IMR-90 (cell line): ENCODE data around the gene SLC5A1. TPM values are rescaled to one million over a fixed set of nuclear protein-coding genes. Genes with fewer than 3 reads are reported as not detected.

Experiments
- ATAC-seq: fragments of 200-7000 bp; cut with Tn5 transposase; 2 replicates; pipeline ENCODE4 v1.9.1; 2020; ENCODE audit warnings: low read depth, mild to moderate bottlenecking, moderate library complexity
- BruUV-seq: library from RNA; stranded (reverse); fragments of 400-500 nt; replicated peaks from 2 replicates; lab custom pipeline; 2021; lab: Mats Ljungman, UMichigan
- CTCF ChIA-PET: fragments of 300-600 bp; formaldehyde crosslinking; extraction: SDS; loops from one replicate; lab custom pipeline; 2021; ENCODE audit warnings: antibody characterized with exemption; lab: Yijun Ruan, JAX
- POLR2A ChIA-PET: fragments of 300-600 bp; sonication (Branson Sonifier 250); formaldehyde crosslinking; loops from one replicate; lab custom pipeline; 2022; ENCODE audit warnings: antibody characterized with exemption; ENCODE audit not compliant: unreplicated experiment; lab: Charles Lee
- DNase-seq: peaks from one replicate; pipeline ENCODE4 v3.0.0; 2013
- H2AFZ ChIP-seq: replicated peaks from 2 replicates; pipeline ENCODE3; 2013; ENCODE audit warnings: low read length, mild to moderate bottlenecking; ENCODE audit not compliant: poor library complexity
- H2AK5ac ChIP-seq: 2 replicates; pipeline ENCODE4 v1.6.1; 2013; ENCODE audit warnings: low read depth, low read length, inconsistent platforms
- H2AK9ac ChIP-seq: replicated peaks from 2 replicates; pipeline ENCODE3; 2013; ENCODE audit warnings: mild to moderate bottlenecking, low read depth, low read length, moderate library complexity; ENCODE audit not compliant: poor library complexity
- H2BK120ac ChIP-seq: 2 replicates; pipeline ENCODE4 v1.6.1; 2013; ENCODE audit warnings: low read depth, low read length, inconsistent platforms
- H2BK15ac ChIP-seq: 3 replicates; pipeline ENCODE4 v1.6.1; 2013; ENCODE audit warnings: low read depth, low read length, inconsistent platforms
- H2BK20ac ChIP-seq: 2 replicates; pipeline ENCODE4 v1.6.1; 2013; ENCODE audit warnings: low read depth, mild to moderate bottlenecking, inconsistent platforms, low read length, moderate library complexity
- H2BK5ac ChIP-seq: 2 replicates; pipeline ENCODE4 v1.6.1; 2013; ENCODE audit warnings: mild to moderate bottlenecking, low read depth, low read length, inconsistent platforms; ENCODE audit not compliant: poor library complexity, severe bottlenecking
- H3K14ac ChIP-seq: replicated peaks from 2 replicates; pipeline ENCODE4 v1.6.1; 2013; ENCODE audit warnings: low read depth, low read length, inconsistent platforms
- H3K18ac ChIP-seq: 2 replicates; pipeline ENCODE4 v1.6.1; 2013; ENCODE audit warnings: low read depth, low read length, control low read depth
- H3K23ac ChIP-seq: 2 replicates; pipeline ENCODE4 v1.6.1; 2013; ENCODE audit warnings: low read depth, low read length, inconsistent platforms
- H3K27ac ChIP-seq: 2 replicates; pipeline ENCODE4 v1.5.1; 2013; ENCODE audit warnings: mild to moderate bottlenecking, control low read depth, low read length; ENCODE audit not compliant: insufficient read depth
- H3K27me3 ChIP-seq: 2 replicates; pipeline ENCODE4 v1.6.1; 2013; ENCODE audit warnings: low read length; ENCODE audit not compliant: control insufficient read depth, insufficient read depth
- H3K36me3 ChIP-seq: 2 replicates; pipeline ENCODE4 v1.6.1; 2013; ENCODE audit warnings: low read length, mixed read lengths; ENCODE audit not compliant: control insufficient read depth, insufficient read depth
- H3K4ac ChIP-seq: 2 replicates; pipeline ENCODE4 v1.6.1; 2013; ENCODE audit warnings: low read depth, low read length, inconsistent platforms
- H3K4me1 ChIP-seq: 2 replicates; pipeline ENCODE4 v1.6.1; 2013; ENCODE audit warnings: low read length, mixed read lengths; ENCODE audit not compliant: control insufficient read depth, insufficient read depth
- H3K4me2 ChIP-seq: 2 replicates; pipeline ENCODE4 v1.6.1; 2013; ENCODE audit warnings: low read depth, mild to moderate bottlenecking, control low read depth, low read length, moderate library complexity
- H3K4me3 ChIP-seq: 2 replicates; pipeline ENCODE4 v1.5.1; 2013; ENCODE audit warnings: low read depth, mild to moderate bottlenecking, control low read depth, low read length, moderate library complexity; ENCODE audit not compliant: insufficient read depth
- H3K56ac ChIP-seq: 2 replicates; pipeline ENCODE4 v1.6.1; 2013; ENCODE audit warnings: low read length, inconsistent platforms; ENCODE audit not compliant: insufficient read depth; ENCODE audit errors: extremely low read depth
- H3K79me1 ChIP-seq, 2 experiments: 2 replicates each; pipeline ENCODE4 v1.6.1; 2013; ENCODE audit warnings: low read length in 2 of 2, inconsistent platforms in 1 of 2, low read depth in 1 of 2
- H3K9ac ChIP-seq: 2 replicates; pipeline ENCODE4 v1.6.1; 2013; ENCODE audit warnings: low read depth, low read length, control low read depth
- H3K9me1 ChIP-seq: 2 replicates; pipeline ENCODE4 v1.6.1; 2013; ENCODE audit warnings: low read length, inconsistent platforms; ENCODE audit not compliant: insufficient read depth
- H3K9me3 ChIP-seq: 2 replicates; pipeline ENCODE4 v1.6.1; 2013; ENCODE audit warnings: low read length; ENCODE audit not compliant: control insufficient read depth, insufficient read depth
- H4K20me1 ChIP-seq: 2 replicates; pipeline ENCODE4 v1.6.1; 2013; ENCODE audit warnings: low read length, inconsistent platforms; ENCODE audit not compliant: insufficient read depth
- H4K5ac ChIP-seq: 2 replicates; pipeline ENCODE4 v1.6.1; 2013; ENCODE audit warnings: mild to moderate bottlenecking, low read depth, low read length, control low read depth
- H4K8ac ChIP-seq, 2 experiments: 2 replicates each; pipeline ENCODE4 v1.6.1; 2013; ENCODE audit warnings: low read depth in 2 of 2, low read length in 2 of 2, control low read depth in 1 of 2, inconsistent platforms in 1 of 2
- H4K91ac ChIP-seq: 2 replicates; pipeline ENCODE4 v1.6.1; 2013; ENCODE audit warnings: low read depth, low read length, inconsistent platforms; ENCODE audit not compliant: insufficient read depth
- BHLHE40 ChIP-seq: fragments of 150-350 bp; IDR thresholded peaks from 2 replicates; pipeline ENCODE4 v1.6.1; 2016; ENCODE audit warnings: mild to moderate bottlenecking, low read depth, low read length
- CEBPB ChIP-seq: IDR thresholded peaks from 2 replicates; pipeline ENCODE4 v1.6.1; 2012; ENCODE audit warnings: low read depth, low read length, improper control_type of control experiment
- CHD1 ChIP-seq: IDR thresholded peaks from 2 replicates; pipeline ENCODE4 v1.6.1; 2012; ENCODE audit warnings: low read depth, low read length, improper control_type of control experiment
- MAFK ChIP-seq: IDR thresholded peaks from 2 replicates; pipeline ENCODE4 v1.6.1; 2012; ENCODE audit warnings: low read depth, low read length, improper control_type of control experiment
- MAZ ChIP-seq: IDR thresholded peaks from 2 replicates; pipeline ENCODE4 v1.6.1; 2012; ENCODE audit warnings: low read depth, mild to moderate bottlenecking, low read length, improper control_type of control experiment, moderate library complexity, borderline replicate concordance
- MXI1 ChIP-seq: IDR thresholded peaks from 2 replicates; pipeline ENCODE4 v1.6.1; 2012; ENCODE audit warnings: low read depth, mild to moderate bottlenecking, low read length, moderate library complexity, borderline replicate concordance
- NFE2L2 ChIP-seq: fragments of 150-350 bp; IDR thresholded peaks from 2 replicates; pipeline ENCODE4 v1.6.1; 2016; ENCODE audit warnings: low read depth, mild to moderate bottlenecking, low read length
- POLR2A ChIP-seq: IDR thresholded peaks from 2 replicates; pipeline ENCODE4 v1.6.1; 2012; ENCODE audit warnings: mild to moderate bottlenecking, low read depth, low read length
- RAD21 ChIP-seq: IDR thresholded peaks from 2 replicates; pipeline ENCODE4 v1.6.1; 2012; ENCODE audit warnings: low read length, improper control_type of control experiment
- RCOR1 ChIP-seq: IDR thresholded peaks from 2 replicates; pipeline ENCODE4 v1.6.1; 2012; ENCODE audit warnings: mild to moderate bottlenecking, low read length, improper control_type of control experiment; ENCODE audit not compliant: insufficient replicate concordance
- RFX5 ChIP-seq: IDR thresholded peaks from 2 replicates; pipeline ENCODE4 v1.8.0; 2012; ENCODE audit warnings: low read depth, mild to moderate bottlenecking, low read length, moderate library complexity
- SMC3 ChIP-seq: fragments of 150-350 bp; IDR thresholded peaks from 2 replicates; pipeline ENCODE4 v1.6.1; 2016; ENCODE audit warnings: low read depth, mild to moderate bottlenecking, antibody characterized with exemption, low read length, moderate library complexity
- WGBS, 2 experiments: methylation state at CpG; one replicate each; pipeline versions ENCODE4 v1.1.5 to v1.1.7; 2013; ENCODE audit warnings: missing lambda C conversion rate in 2 of 2; ENCODE audit not compliant: insufficient read length in 1 of 2; ENCODE audit errors: extremely low coverage in 2 of 2; 5-methylcytosine and 5-hydroxymethylcytosine counted together
- dilution Hi-C: fragments of 300-500 bp; cut with HindIII; formaldehyde crosslinking; loops from one replicate; pipeline ENCODE4 v1.14.3; 2018; ENCODE audit warnings: low sequenced_read_pairs; ENCODE audit not compliant: unreplicated experiment
- in situ Hi-C: fragments of 300-500 bp; cut with MboI; formaldehyde crosslinking; loops from 3 replicates; pipeline ENCODE4 v1.14.3; 2019; ENCODE audit warnings: low sequenced_read_pairs, inconsistent platforms, mixed read lengths
- intact Hi-C: fragments of 100-400 bp; cut with micrococcal nuclease; formaldehyde crosslinking; loops from 2 replicates; pipeline ENCODE4 v1.10.0; 2022
- polyA plus RNA-seq, 3 experiments: library from polyadenylated mRNA; depleted of rRNA; stranded (reverse); fragments of >200 nt; gene quantifications; 2 replicates each; pipeline ENCODE4 v1.2.3, GENCODE V29; 2012; ENCODE audit warnings: low replicate concordance in 1 of 3
- total RNA-seq: library from RNA; depleted of rRNA; stranded (reverse); fragments of >200 nt; gene quantifications from 2 replicates; pipeline ENCODE4 v1.2.3, GENCODE V29; 2012
- TF ChIP-seq, protein P1 (sequence below): fragments of 150-350 bp; IDR thresholded peaks from 2 replicates; pipeline ENCODE4 v1.6.1; 2016; ENCODE audit warnings: low read depth, mild to moderate bottlenecking, low read length, moderate library complexity, borderline replicate concordance
- TF ChIP-seq, protein P2 (sequence below): conservative IDR thresholded peaks from 2 replicates; pipeline ENCODE4 v1.5.1; 2012; ENCODE audit warnings: mild to moderate bottlenecking, low read depth, low read length, improper control_type of control experiment
- TF ChIP-seq, protein P3 (sequence below): fragments of 150-350 bp; IDR thresholded peaks from 2 replicates; pipeline ENCODE4 v1.6.1; 2017; ENCODE audit warnings: mild to moderate bottlenecking, antibody characterized with exemption, low read length, low read depth

The SLC5A1 gene
- total and polyA plus RNA-seq, 2 of the 4 experiments (the other 2 are of a cell fraction): not detected

DNA sequence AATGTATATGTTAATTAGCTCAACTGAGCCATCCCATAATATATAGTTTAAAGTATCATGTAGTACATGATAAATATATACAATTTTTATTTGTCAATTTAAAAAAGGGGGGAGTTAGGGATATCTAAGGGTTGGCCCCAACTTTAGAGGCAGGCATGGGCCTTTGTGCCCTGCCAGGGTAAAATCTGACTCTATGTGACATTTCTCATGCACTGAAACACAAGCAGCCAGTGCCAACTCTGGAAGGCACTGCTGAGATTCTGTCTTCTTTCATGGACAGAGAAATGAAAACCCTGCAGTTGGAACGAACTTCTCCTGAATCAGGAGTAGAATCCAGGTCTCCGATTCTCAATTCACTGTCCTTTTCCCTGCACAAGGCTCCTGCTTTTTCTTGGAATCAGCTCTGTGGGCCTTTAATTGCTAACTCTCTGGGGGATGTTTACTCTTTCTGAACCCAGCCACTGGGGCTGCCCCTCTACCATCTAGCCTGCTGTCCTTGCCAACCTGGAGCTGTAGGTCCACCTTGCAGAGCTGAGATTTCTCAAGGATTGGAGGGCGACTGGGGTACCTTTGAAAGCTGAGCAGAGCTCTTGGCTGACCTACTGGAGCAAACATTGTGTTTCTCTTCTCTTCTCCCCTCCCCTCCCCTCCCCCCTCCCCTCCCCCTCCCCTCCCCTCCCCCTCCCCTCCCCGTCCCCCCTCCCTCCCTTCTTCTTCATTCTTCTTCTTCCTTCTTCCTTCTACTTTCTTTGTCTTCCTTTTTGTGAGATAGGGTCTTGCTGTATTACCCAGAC is 26.7 kb downstream of the SLC5A1 start:
- POLR2A ChIA-PET: no interaction called here
- dilution Hi-C loops: no loop called here
- H3K9ac ChIP-seq: no peak overlapping the region
- no peak overlapping the region for H4K8ac ChIP-seq
- H4K20me1 ChIP-seq: no peaks in the 10 kb centered on the region
- H2BK20ac ChIP-seq: no peak overlapping the region
- intact Hi-C loops: no loop called here
- H3K56ac ChIP-seq: no peak overlapping the region
- DNase-seq: no peak
- no peaks in the 10 kb centered on the region for H3K9me1 ChIP-seq
- H3K4me1 ChIP-seq: no peaks in the 10 kb centered on the region
- CTCF ChIA-PET: interaction anchor here (0.6 kb wide), 1 partner anchor 403 kb away, joined by 3 read pairs; no protein-coding TSS in a partner anchor
- H3K4ac ChIP-seq: no peak overlapping the region
- no peak overlapping the region for H2BK5ac ChIP-seq
- H4K5ac ChIP-seq: no peak overlapping the region
- H2BK15ac ChIP-seq: no peak overlapping the region
- no peak overlapping the region for H3K14ac ChIP-seq
- no peaks in the 10 kb centered on the region for H3K79me1 ChIP-seq
- H2BK120ac ChIP-seq: no peak overlapping the region
- H3K4me3 ChIP-seq: no peak overlapping the region
- H3K23ac ChIP-seq: no peak overlapping the region
- H3K18ac ChIP-seq: no peak overlapping the region
- no peak for ATAC-seq
- H3K36me3 ChIP-seq: no peaks in the 10 kb centered on the region
- H4K91ac ChIP-seq: no peak overlapping the region
- no peak overlapping the region for H2AK9ac ChIP-seq
- H3K27ac ChIP-seq: no peak overlapping the region
- no peak overlapping the region for H2AFZ ChIP-seq
- H3K9me3 ChIP-seq: no peaks in the 10 kb centered on the region
- in situ Hi-C loops: no loop called here
- peaks cover 16% of the 10 kb centered on the region for H3K27me3 ChIP-seq
- WGBS, 2 experiments: 80% methylated on average over 1 of the region's 4 CpGs; no CpG with 5 or more reads in 1 of the 2 experiments
- no TSS peak for BruUV-seq
- no peak overlapping the region for H2AK5ac ChIP-seq
- no peak overlapping the region for H3K4me2 ChIP-seq
- TF ChIP-seq CEBPB (no peak), RFX5 (no peak), CHD1 (no peak), MAZ (no peak), POLR2A (no peak), SMC3 (no peak), MXI1 (no peak), RCOR1 (no peak), NFE2L2 (no peak), MAFK (no peak), BHLHE40 (no peak), RAD21 (no peak)
- TF ChIP-seq, protein P1, sequence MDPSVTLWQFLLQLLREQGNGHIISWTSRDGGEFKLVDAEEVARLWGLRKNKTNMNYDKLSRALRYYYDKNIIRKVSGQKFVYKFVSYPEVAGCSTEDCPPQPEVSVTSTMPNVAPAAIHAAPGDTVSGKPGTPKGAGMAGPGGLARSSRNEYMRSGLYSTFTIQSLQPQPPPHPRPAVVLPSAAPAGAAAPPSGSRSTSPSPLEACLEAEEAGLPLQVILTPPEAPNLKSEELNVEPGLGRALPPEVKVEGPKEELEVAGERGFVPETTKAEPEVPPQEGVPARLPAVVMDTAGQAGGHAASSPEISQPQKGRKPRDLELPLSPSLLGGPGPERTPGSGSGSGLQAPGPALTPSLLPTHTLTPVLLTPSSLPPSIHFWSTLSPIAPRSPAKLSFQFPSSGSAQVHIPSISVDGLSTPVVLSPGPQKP: no peak
- TF ChIP-seq, protein P2, sequence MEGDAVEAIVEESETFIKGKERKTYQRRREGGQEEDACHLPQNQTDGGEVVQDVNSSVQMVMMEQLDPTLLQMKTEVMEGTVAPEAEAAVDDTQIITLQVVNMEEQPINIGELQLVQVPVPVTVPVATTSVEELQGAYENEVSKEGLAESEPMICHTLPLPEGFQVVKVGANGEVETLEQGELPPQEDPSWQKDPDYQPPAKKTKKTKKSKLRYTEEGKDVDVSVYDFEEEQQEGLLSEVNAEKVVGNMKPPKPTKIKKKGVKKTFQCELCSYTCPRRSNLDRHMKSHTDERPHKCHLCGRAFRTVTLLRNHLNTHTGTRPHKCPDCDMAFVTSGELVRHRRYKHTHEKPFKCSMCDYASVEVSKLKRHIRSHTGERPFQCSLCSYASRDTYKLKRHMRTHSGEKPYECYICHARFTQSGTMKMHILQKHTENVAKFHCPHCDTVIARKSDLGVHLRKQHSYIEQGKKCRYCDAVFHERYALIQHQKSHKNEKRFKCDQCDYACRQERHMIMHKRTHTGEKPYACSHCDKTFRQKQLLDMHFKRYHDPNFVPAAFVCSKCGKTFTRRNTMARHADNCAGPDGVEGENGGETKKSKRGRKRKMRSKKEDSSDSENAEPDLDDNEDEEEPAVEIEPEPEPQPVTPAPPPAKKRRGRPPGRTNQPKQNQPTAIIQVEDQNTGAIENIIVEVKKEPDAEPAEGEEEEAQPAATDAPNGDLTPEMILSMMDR: no peak
- TF ChIP-seq, protein P3, sequence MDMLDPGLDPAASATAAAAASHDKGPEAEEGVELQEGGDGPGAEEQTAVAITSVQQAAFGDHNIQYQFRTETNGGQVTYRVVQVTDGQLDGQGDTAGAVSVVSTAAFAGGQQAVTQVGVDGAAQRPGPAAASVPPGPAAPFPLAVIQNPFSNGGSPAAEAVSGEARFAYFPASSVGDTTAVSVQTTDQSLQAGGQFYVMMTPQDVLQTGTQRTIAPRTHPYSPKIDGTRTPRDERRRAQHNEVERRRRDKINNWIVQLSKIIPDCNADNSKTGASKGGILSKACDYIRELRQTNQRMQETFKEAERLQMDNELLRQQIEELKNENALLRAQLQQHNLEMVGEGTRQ: no peak
